Activated CD4-positive, alpha-beta T cell treated with anti-CD3 and anti-CD28 coated beads for 1 hour (primary cell): Measurements from ENCODE around the gene BARX1.

Experiments
- DNase-seq: peaks from one replicate; pipeline ENCODE4 v3.0.0-alpha.2; 2020

BARX1 gene

DNA sequence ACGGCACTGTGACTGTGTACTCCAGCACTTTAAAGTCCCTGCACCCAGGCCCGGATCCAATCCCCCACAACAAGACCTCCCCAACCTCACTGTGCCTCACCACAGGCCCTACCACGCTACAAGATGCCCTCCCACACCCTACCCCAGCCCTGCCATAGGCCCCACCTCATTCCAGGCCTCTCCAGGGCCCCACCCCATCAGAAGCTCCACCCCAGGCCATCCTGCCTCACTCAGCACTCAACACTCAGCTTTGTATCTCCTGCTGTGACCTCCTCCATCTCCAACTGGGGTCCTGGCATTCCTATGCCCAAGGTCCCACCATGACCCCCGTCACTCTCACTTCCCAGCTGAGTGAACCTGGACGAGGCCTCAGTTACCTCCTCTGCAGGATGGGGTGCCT is 38.8 kb downstream of the BARX1 start:
- no peak for DNase-seq

DNA sequence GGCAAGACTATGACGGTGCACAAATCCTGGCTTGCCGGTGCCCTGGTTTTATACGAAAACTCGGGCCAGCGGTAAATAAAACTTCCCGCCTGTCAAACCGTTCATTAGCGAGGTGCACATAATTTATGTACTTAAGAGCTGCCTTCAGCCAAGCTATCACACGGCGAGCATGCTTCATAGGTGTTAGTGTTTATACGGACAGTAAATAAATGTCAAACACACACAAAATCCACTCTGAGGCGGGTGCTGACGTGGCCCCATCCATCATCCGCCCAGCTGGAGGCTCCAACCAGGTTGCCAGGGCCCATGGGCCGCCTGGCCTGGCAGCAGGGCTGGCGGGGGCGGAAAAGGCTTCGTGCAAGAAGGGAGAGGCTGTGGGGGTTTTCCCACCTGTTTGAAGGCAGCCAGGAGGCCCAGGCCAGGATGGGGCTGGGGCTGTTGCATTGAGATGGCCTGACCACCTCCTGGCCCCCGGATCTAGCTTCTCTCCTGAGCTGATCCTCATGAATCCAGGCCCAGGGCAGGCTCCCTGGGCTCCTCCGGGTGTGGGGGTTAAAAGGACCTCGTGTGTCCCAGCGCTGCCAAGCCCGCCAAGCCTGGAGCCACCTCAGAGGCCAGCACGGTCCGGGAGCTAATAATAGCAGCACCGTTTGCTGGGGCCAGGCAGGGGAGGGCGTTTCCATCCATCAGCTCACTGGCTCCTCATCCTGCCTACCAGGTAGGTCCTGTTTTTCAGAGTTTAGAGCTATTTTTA is 43.2 kb downstream of the BARX1 start:
- no peak for DNase-seq

DNA sequence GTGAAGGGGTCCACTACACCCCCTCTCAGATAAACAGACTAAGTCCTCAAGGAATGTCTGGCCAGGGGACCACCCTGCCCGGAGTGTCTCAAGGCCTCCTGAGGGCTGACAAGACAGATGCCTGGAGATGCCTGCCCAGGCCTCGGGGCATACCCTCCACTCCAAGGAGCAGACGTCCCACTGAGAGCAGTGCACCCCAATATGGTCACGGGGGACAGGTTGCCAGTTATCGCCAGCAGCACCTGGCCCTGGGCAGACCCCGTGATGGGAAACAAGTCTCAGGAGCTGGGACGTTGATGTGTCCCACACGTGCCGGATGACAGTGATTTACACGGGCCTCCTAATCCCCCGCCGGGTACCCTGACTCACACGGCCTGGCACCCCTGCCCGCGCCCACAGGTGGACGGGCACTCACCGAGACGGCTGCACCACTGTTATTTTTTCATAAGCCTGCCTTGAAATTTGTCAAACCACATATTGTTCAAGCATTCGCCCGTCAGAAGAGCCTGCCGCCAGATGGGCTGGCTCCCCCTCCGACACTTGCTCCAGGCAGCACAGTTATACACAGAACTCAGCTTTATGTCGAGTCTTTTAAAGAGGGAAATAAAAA is 43.9 kb downstream of the BARX1 start:
- no peak for DNase-seq

DNA sequence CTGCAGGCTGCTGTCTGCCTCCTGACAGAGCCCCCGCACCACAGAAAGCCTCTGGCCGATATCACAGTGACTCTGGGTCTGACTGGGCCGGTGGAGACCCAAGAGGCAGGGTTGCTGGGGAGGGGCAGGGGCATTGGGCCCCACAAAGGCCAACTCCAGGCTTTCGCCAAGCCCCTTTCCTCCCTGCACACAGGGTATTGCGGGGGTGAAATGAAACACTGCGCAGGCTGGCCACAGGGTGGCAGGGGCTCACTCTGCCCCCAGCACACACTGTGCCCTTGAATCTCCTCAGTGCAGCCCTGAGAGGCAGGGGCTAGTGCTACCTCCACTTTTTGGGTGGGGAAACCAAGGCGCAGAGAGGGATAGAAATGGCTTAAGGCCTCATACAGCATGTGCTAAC is 44.6 kb downstream of the BARX1 start:
- DNase-seq, result no peak

DNA sequence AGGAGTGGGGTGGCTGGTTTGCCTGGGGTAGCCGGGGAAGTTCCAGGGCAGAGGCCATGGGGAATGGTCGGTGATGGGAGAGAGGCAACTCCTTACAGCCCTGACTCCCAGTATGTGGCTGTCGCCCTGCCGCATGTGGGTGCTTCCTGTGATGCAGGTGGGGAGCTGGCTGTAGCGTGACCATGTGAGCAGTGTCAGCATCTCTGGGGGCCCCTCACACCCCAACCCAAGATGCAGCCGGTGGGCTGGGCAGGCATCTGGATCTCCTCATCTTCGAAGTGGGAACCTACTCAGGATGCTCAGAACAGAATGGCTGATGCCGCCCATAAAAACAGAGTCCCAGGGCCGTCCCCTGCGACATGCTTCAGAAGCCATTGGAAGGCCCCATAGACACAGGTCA is 45.0 kb downstream of the BARX1 start:
- DNase-seq, result no peak

DNA sequence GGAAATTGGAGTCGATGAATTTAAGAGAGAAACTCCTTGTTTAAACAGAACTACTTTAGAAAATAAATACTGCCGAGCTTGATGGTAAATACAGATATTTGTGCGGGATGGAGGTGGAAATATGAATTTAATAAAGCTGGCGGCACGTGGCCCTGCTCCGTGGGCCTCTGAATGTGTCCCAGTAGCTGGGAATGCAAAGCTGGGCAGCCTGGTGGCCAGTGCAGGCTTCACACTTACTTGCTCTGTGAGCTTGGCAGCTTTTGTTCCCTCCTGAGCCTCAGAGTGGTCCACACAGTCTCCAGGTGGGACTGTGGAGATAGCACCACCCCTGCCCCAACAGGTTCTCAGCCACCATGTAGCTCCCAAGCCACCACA is 45.9 kb downstream of the BARX1 start:
- no peak for DNase-seq

DNA sequence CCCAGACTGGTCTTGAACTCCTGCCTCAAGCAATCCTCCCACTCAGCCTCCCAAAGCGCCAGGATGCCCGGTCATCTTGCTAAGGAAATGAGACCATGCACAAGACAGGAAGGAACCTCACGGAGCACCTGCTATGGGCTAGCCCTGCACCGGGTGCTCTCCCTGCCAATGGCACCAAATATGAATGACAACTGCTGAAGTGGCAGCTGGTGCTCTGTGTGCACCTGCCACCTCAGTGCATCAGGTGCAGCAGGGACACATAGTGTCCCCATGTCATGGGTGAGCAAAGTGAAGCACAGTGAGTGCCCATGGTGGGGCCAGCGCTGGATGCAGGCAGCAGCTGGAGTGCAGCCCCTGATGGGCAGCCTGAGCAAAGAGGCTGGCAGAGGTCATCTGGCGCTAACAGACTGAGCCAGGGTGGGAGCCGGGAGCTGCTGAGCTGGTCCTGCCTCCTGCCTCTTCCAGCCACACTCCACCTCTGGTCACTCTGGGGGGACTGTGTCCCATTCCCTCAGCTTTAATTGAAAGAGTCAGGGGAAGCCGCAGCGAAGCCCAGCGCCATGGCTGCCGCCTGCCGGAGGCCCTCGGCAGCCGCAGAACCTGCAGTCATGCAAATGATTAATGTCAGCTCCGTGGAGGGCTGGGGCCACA is 46.4 kb downstream of the BARX1 start:
- no peak for DNase-seq

DNA sequence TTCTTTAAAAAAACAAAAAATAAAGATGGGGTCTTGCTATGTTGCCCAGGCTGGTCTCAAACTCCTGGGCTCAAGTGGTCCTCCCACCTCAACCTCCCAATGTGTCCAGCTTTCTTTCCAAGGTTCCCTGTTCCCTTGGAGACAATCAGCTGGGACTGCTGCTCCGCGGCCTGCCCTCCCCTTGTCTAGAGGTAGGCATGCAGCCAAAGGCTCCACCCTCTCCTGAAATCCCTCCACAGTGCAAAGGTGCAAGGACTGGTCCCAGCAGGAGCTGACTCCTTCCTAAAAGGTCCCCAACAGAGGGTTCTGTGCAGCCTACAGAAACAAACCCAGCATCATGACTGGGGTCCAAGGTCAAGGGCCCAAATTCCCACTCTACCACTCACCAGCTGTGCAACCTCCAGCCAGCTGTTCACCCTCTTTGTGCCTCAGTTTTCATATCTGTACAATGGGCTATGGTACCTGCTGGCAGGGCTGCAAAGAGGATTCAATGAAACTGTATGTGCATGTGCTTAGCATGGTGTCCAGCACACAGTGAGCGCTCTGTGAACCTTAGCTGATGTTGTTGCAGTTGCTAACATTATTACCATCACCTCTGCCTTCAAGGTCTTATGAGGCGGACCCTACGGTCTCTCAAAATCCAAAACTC is 47.5 kb downstream of the BARX1 start:
- DNase-seq, result no peak

GRCh38 chr9:93906195-93906880 is 48.8 kb downstream of the BARX1 start:
- no peak for DNase-seq

DNA sequence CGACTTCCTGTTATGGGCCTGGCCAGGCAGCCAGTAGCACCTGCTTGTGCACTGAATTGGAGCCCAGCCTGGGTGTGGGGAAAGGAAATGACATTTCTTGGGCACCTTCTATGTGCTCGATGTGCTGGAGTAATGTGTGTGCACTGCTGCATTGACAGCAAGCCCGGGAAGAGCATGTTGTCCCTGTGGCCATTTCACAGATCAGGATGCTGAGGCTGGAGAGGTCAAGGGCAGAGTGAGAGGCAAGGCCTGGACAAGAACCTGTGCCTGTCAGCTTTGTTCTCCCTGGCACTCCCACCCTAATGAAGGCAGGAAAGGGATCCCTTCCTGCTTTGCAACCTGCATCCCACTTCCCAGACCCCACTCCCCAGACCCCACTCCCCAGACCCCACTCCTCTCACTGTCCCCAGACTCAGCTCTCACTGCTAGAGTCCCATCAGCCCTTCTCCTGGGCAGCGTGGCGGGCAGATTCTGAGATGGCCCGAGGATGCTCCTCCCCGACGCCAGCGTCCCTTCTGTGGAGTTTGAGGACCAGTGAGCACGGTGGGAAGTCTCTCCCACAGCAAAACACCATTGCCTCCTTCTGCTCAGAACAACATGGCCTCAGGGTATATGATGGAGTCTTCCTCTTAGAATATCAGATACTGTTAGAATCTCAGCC is 49.6 kb downstream of the BARX1 start:
- DNase-seq, result no peak

DNA sequence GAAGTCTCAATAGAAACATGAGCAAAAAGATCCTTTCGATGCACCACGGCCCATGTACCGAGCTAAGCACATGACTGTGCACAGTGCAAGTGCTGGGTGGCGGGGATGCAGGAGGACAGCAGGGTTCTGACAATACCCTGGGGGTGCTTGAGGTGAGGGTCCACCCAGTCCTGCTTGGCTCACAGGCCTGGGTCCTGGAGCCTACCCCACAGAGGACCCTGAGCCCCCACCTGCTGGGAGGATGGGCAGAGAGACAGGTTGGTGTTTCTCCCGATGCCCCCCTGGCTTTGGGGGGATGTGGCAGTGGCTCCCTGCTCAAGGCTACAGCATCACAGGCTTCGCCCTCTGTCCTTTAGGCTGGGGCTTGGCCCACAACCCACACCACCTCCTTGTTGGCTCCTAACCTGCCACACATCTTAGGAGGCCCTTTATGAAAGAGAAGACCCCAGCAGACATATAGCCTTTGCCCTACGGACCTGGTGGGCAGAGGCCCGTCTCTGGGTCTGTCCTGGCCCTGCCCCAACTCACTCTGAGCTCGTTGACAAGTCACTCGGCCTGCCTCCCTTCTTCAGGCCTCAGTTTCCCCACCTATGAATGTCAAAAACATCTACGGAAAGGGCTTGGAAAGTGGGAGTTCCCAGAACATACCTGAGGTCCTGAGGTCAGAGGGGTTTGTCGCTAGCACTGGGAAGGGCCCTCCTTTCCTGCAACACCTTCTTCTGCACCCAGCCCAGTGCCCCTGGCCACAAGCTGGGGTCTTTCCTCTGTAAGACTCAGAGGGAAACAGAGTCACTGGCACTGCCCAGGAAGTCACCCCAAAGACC is 50.3 kb downstream of the BARX1 start:
- DNase-seq, result no peak

DNA sequence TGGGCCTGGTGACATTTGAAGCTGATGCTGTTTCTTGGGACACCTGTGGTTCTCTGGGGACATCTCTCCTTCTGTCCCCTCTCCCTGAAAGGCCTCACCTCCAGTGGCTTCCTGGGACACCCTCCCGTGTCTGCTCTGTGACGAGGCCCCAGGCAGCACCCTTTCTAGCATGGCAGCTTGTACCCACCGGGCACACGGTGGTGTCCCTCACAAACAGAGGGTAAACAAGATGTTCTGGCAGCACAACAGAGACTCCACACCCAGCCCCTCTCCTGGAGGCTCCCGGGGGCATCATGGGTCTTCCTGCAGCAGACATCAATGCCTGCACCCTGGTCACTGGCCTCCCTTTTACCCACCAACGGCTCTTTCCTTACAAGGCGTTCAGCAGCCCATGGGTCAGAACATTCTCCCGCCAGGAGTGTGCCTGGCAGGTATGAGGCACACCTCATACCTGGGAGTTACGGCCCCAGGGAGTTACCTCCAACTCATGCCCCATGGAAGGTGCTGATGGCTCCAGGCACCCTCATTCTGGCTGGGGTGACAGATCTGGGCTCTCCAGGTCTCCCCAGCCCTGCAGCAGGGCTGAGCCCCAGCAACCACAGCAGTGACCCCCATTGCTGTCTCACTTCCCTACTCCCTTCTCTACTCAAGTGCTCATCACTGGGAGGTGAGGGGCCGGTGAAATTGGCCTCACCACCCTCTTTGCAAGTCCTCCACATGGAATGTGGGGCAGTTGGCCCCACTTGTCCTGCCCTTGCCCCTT is 51.1 kb downstream of the BARX1 start:
- DNase-seq, result no peak

DNA sequence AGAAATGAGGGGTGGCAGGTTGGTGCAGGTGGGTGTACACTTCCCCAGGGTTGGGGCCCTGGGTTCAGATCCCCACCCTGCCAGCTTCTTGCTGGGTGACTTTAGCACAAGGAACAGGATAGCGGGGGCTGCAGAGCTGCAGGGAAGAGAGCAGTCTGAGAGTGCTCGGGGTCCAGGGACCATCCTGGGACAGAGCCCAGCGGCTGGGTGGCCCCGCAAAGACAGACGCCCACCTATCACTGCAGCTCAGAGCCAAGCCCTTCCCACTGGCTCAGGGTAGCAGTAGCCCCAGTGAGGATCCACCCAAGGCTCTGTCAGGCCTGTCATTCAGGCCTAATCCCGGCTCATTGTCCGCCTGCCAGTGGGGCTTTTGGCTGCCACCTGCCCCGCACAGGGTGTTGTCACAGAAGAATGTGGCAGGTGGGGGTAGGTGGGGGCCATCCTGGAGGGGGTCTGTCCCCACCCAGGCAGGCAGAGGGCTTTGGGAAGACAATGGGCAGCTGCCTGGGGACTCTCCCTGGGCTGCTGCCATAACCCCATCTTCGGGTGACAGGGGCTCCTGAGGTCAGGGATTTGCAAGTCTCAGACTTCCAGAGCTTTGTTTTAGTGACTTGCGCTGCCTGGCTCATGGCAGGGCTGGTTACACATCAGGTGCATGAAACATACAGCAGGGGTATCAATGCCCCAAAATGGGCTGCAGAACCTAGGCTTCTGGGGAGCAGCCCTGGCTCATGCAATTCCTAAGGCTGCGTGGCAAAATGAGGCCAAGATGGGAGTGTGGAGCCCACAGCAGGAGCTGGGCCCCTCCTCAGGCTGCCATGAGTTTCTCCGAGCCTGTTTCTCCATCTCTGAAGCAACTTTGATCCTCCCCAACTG is 52.1 kb downstream of the BARX1 start:
- DNase-seq, result no peak

DNA sequence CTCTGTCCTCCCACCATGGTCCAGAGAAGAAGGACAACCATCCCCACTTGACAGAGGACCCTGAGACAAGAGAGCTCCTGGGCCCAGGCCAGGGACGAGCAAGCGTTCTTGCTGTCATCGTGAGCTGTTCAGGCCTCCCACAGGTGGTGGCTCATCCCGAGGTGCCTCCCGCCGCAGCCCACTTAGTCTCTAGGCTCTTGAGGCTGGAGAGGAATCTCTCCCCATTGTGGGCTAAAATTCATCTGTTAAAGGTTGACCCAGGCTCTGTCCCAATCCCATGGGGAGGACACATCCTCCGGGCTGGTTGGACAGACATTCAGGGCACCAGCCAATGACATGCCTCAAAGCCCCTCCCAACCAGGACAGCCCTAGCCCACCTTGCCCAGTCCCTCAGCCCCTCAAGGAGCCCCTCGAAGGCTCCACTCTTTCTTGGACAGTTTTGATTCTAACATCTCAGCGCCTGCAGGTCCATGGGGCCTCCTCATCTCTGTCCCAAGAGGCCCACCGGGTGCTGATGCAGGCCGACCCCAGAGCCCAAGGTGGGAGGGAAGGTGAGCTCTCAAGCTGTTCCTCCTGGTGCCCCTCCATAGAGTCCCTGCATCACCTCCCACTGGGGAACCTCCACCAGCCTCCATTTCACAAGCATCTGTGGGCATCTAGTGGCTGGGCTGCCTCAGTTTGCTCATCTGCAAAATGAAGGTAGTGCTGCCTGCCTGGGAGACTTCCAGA is 52.9 kb downstream of the BARX1 start:
- no peak for DNase-seq
